Measurements from ENCODE around the gene PCAT7.
"Not testable (repeated sequence)": the region's sequence is repeated elsewhere in the genome, so short reads cannot be mapped to it uniquely, and the experiment has no call there.

Gene PCAT7

DNA sequence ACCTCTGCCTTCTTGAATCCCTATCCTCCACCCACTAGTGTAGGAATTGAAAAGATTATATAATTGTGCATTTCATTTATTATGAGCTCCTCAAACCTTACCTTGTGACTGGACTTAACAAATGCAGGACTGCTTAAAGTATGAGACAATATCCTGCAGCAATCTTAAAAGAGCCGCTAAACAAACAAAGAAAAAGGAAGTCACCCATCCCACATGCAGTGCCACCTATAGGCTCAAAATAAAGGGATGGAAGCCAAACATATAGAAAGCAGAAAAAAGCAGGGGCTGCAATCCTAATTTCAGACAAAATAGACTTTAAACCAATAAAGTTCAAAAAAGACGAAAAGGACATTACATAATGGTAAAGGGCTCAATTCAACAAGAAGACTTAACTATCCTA lies 8.7 kb downstream of the PCAT7 start:
- no peak for DNase-seq (ENCODE audit: low spot score)

- not testable (repeated sequence) for DNase-seq (ENCODE audit: low spot score)
Observed at GRCh38 chr9:94564279-94564678, 9.4 kb downstream of the PCAT7 start.

- DNase-seq (ENCODE audit: low spot score): no peak
Observed at GRCh38 chr9:94566550-94566949, 11.7 kb downstream of the PCAT7 start.

- no peak for DNase-seq (ENCODE audit: low spot score)
Observed at GRCh38 chr9:94567271-94567670, 12.4 kb downstream of the PCAT7 start.

DNA sequence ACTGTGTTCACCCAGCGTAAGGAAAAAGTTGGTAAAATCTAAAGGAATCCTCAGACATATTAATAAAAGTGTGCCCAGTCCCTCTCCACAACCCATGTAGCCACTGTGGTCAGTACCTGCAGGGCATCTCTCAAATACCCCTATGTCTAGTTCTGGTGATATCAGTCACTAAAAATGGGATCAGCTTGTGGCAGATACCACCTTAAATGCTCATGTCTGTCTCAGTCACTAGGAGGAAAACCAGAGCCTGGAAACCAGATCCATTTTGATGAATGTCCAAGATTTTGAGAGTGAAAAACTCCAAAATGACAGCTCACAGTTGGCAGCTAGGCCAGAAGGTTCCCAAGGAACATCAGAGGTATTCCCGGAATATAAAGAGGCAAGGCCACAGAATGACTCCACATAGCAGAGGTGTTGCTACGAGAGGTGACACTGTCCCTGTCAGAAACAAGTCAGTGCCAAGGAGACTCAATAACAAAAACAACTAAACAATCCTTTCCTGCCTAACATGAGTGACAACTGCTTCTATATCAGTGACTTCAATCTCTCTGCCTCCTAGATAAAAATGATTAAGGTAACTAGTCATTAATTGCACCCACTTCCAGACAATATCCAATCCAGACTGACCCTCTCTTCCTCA lies 13.5 kb downstream of the PCAT7 start:
- DNase-seq (ENCODE audit: low spot score): no peak

DNA sequence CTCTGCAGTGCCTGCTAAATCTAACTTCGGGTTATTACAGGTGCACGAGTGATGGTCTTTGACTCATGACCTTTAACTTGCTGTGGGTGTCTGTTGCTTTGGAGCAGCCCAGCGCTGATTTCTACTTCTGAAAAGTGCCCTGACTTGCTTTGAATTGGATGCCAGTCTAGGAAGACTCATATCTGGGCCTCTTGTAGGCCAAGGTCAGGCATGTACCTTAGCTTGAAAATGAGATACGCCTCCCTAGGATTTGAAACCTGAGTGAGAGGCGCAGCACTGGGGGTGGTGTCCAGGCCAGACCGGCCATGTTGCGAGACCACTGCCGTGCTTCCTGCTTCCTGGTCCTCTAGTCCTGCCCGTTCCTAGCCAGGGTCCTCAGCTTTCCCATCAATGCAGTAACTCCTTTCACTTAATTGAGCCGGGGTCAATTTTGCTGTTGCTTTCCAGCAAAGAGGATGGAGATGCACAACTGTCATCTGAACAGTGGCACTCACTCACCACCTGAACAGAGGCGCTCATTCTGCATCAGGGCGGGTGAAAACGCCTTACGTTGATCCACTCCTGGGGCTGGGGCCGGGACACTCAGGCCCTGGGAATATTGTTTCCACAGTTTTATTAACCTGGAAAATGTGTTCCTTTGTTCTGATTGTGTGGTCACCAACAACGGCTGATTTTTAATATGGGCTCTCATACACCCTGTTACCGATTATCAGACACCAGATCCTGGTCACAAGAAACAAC lies 14.3 kb downstream of the PCAT7 start:
- no peak for DNase-seq (ENCODE audit: low spot score)

DNA sequence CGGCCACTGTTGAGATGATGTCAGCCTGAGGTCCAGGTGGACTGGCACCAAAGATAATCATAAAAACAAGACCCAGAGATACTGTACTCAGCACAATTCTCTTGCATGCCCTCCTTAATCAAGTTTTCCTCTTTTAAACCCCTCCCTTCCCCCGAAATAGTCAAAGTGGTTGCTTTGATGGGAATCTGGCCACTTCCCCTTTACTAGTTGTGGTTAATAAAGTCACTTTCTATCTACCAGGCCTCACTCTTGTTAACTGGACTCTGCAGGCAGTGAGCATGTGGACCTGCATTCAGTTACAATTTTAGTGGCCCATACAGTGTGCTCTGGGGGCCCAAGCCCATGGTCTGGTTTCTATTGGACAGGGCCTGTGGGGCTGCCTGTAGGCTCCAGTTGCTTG lies 21.2 kb downstream of the PCAT7 start:
- DNase-seq (ENCODE audit: low spot score): no peak

DNA sequence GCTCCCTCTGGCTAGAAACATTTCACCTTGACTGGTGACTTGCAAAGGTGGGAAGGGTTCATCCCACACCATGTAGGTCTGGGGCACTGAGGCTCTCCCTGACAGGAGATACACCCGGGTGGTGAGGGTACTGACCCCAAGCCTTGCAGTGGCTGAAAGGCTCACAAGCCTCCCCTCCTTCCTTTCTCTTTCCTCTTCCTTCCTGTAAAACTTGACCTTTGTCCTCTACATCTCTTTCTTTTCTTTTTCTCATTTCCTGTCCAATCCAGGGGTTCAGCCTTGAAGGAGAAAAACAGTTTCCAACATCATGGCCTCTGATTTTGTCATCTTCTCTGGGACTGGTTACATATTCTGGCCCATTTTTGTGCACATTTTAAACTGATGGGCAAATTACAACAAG lies 22.2 kb downstream of the PCAT7 start:
- no peak for DNase-seq (ENCODE audit: low spot score)

DNA sequence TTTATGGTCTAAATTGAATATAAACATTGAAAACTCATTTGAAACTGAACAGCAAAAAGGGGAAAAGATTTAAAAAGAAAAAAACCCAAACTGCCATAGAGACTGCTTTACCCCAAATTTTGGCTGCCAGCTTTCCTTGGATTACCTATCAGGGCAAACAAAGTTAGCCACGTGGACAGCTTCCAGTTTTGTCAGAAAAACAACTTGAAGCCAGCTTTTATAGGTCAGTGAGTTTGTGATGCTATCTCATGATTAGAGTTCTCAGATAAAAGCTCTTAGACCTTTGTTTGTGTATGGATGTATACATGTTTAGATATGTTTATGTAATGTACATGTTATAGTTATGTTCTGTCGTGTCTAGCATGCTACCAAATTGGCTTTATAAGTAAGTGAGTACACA lies 22.7 kb downstream of the PCAT7 start:
- no peak for DNase-seq (ENCODE audit: low spot score)

DNA sequence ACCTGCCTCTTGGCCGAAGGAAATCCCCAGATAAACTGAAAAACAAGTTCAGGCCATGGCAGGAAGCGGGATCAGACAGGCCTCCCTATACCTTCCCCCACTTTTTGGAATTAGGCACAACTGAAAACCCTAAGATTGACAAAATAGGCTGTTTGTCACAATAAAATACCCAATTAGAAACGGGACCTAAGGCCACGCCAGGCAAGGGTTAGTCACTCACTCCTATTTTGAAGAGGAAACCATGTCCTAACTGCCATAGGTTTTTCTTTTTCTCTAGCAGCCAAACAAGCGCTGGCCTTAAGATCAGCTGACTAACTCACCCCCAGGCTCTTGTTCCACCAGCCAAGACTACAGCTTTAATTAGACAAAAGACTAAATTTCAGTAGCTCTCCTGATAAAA lies 26.8 kb downstream of the PCAT7 start:
- no peak for DNase-seq (ENCODE audit: low spot score)

GRCh38 chr9:94584555-94584954 lies 29.7 kb downstream of the PCAT7 start:
- DNase-seq (ENCODE audit: low spot score): no peak

- no peak for DNase-seq (ENCODE audit: low spot score)
Observed at GRCh38 chr9:94586316-94586715, 31.4 kb downstream of the PCAT7 start.

GRCh38 chr9:94586814-94587213 lies 31.9 kb downstream of the PCAT7 start:
- no peak for DNase-seq (ENCODE audit: low spot score)

- DNase-seq (ENCODE audit: low spot score): no peak
Observed at GRCh38 chr9:94588681-94589080, 33.8 kb downstream of the PCAT7 start.

DNA sequence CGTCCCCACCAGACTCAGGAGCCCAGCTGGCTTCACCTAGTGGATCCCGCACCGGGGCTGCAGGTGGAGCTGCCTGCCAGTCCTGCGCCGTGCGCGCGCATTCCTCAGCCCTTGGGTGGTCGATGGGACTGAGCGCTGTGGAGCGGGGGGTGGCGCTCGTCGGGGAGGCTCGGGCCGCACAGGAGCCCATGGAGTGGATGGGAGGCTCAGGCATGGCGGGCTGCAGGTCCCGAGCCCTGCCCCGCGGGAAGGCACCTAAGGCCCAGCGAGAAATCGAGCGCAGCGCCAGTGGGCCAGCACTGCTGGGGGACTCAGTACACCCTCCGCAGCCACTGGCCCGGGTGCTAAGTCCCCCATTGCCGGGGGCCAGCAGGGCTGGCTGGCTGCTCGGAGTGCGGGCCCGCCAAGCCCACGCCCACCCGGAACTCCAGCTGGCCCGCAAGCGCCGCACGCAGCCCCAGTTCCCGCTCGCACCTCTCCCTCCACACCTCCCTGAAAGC lies 36.2 kb downstream of the PCAT7 start:
- DNase-seq (ENCODE audit: low spot score): not testable (repeated sequence)

DNA sequence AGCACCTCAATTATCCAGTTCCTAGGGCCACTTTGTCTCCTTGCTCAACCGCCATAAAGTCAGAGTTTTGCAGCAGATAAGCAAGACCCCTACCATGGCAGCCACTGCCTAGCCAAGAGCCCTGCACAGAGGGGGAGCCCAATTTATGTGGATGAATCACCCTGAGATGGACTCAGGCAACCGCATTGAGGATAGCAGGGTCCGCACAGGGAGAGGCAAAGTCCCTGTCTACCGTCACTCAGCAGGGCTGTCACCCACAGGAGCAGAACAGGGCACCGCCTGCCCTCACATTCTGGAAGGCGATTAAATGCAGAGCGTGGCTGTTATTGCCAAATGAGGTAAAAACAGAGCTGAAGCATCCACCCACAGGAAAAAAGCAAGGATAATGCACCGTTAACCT lies 37.0 kb downstream of the PCAT7 start:
- DNase-seq (ENCODE audit: low spot score): no peak

DNA sequence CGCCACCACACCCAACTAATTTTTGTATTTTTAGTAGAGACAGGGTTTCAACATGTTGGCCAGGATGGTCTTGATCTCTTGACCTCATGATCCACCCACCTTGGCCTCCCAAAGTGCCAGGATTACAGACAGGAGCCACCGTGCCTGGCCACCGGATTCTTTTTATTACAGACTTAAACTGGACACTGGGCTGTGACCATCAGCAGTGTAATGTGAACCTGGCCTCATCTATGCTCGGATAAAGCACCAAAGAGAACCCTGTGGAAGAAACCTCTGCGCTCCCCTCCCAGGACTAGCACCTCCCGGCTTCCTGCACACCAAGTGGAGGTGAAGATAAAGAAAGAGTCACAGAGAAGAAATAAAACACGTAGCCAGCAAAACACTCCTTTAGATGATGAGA lies 37.8 kb downstream of the PCAT7 start:
- not testable (repeated sequence) for DNase-seq (ENCODE audit: low spot score)

DNA sequence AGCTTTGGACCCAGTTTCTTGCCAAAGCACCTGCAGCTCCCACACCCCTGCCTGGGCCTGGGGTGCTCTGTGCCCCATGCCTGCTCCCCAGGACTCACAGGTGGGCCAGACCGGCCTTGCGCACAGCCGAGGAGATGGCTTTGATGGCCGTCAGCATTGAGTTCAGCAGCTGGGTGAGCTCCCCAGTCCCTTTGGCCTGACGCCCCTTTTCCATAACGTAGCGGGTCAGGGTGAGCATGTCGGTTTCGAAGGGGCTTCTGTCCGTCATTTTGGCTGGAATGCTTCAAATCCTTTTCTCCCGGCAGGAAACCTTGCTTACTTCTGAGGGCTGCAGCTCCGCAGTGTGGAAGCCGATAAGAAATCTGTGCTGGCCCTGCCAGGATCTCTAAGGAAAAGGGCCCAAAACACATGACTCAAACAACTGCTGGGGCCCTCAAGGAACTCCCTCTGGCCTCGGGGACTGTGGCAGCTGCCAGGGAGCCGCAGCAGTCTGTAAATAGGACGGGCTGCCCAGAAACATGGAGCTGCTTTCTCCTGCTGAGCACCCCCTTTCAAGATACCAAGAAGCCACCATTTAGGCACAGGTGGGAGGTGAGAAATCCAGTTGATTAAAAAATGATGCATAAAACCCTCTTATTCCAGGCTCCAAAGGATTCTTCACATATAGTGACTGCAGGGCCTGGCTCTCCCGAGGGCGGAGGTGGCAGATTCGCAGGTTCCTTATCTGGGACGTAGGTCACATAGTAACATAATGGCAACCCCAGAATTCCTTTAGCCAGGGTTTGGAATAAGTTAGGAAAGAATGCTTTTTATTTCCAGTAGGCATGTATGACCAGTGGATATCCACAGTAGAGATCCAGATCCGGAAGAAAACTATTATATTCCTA lies 38.8 kb downstream of the PCAT7 start, which contains the start of gene FBP2:
FBP2 (minus strand) TSS at position 366 of the 887 bp plus-strand sequence; CDS start at position 268, 98 bp downstream.
- no peak for DNase-seq (ENCODE audit: low spot score)

DNA sequence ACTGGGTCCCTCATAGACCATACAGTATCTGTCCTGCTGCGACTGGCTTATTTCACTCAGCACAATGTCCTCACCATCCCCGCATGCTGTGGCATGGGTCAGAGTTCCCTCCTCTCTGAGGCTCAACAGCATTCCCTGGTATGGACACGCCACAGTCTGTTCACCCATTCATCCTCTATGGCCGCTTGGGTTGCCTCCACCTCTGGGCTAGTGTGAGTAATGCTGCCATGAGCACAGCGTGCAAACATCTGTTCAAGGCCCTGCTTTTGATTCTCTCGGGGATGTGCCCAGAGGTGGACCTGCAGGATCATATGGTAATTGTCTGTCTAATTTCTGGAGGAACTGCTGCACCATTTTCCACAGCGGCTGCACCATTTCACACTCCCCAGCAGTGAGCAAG lies 44.2 kb downstream of the PCAT7 start:
- no peak for DNase-seq (ENCODE audit: low spot score)

DNA sequence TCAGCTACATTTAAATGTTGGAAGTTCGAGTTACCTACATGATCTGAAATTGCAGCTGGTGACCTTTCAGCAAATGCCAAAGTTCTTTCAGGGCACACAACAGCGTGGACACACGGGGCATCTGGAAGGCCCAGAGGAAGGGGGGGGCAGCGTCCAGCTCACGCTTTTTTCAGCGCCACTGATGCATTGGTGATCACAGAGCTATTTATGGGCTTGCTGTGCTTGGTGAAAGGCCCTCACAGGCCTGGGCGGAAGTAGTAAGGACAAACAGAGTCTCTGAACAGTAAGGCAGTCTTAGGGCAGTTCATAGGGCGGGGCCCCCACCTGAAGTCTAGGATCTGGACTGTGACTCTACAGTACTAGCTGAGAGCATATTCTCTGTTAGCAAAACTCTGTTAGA lies 45.4 kb downstream of the PCAT7 start:
- no peak for DNase-seq (ENCODE audit: low spot score)

GRCh38 chr9:94600715-94601114 lies 45.8 kb downstream of the PCAT7 start:
- DNase-seq (ENCODE audit: low spot score): no peak

DNA sequence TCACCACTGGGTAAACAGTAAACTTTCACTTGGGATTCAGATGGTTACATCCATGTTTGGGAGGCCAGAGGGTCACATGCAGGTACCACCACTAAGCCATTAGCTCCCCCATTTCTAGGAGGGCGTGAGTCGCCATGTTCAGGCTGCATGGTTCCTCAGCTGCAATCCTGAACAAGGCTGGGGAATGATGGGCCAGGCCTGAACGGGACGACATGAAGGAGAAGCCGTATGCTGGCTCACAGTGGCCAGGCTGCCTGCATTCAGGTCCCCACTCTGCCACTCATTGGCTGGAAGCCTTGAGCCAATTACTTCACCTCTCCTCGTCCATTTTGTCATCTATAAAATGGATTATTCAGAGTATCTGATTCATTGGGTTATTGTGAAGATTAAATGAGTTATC lies 47.8 kb downstream of the PCAT7 start:
- no peak for DNase-seq (ENCODE audit: low spot score)

Measured in iPS-NIHi11 (cell line).